PC-3 (cell line): Measurements from ENCODE around the gene P2RX6. TPM values are rescaled to one million over a fixed set of nuclear protein-coding genes. Genes with fewer than 3 reads are reported as not detected.
A peak's percentile ranks its signal among the peaks of the same experiment; 100 is the strongest.
"Not testable (repeated sequence)": the region's sequence is repeated elsewhere in the genome, so short reads cannot be mapped to it uniquely, and the experiment has no call there.

ENCODE experiments used
- ATAC-seq: fragments of 200-7000 bp; cut with Tn5 transposase; 2 replicates; pipeline ENCODE4 v1.9.1; 2020; ENCODE audit warnings: mild to moderate bottlenecking, moderate library complexity
- BruUV-seq: library from RNA; stranded (reverse); fragments of 400-500 nt; replicated peaks from 2 replicates; lab custom pipeline; 2021; lab: Mats Ljungman, UMichigan
- CTCF ChIA-PET: fragments of 300-600 bp; sonication (Branson Sonifier 250); formaldehyde crosslinking; loops from one replicate; lab custom pipeline; 2022; ENCODE audit warnings: antibody characterized with exemption; lab: Charles Lee
- POLR2A ChIA-PET: fragments of 300-600 bp; sonication (Branson Sonifier 250); formaldehyde crosslinking; loops from one replicate; lab custom pipeline; 2022; ENCODE audit warnings: antibody characterized with exemption; ENCODE audit not compliant: unreplicated experiment; lab: Charles Lee
- DNase-seq: peaks from one replicate; pipeline ENCODE4 v3.0.0-alpha.2; 2015
- H2AFZ ChIP-seq: fragments of 300-600 bp; sonication (generic); 2 replicates; pipeline ENCODE4 v1.6.0; 2016; ENCODE audit warnings: antibody characterized with exemption, low read length
- H3F3A ChIP-seq: fragments of 300-600 bp; sonication (generic); one replicate; pipeline ENCODE4 v1.6.0; 2017; ENCODE audit warnings: antibody characterized with exemption, low read length, control low read depth, mild to moderate bottlenecking; ENCODE audit not compliant: unreplicated experiment
- H3K27ac ChIP-seq: fragments of 300-600 bp; sonication (generic); 2 replicates; pipeline ENCODE4 v1.5.1; 2016; ENCODE audit warnings: mild to moderate bottlenecking, low read length
- H3K27me3 ChIP-seq: fragments of 300-600 bp; sonication (generic); 2 replicates; pipeline ENCODE4 v1.6.1; 2016; ENCODE audit warnings: low read length, mixed read lengths
- H3K36me3 ChIP-seq: fragments of 300-600 bp; sonication (generic); 2 replicates; pipeline ENCODE4 v1.6.1; 2016; ENCODE audit warnings: low read depth, mixed run types, low read length, mixed read lengths
- H3K4me1 ChIP-seq: fragments of 300-600 bp; sonication (generic); 2 replicates; pipeline ENCODE4 v1.5.1; 2016; ENCODE audit warnings: low read length; ENCODE audit not compliant: insufficient read depth
- H3K4me2 ChIP-seq: fragments of 300-600 bp; sonication (generic); 2 replicates; pipeline ENCODE4 v1.6.0; 2016; ENCODE audit warnings: low read length
- H3K4me3 ChIP-seq: fragments of 300-600 bp; sonication (generic); 2 replicates; pipeline ENCODE4 v1.5.1; 2016; ENCODE audit warnings: mild to moderate bottlenecking, low read length, mixed read lengths
- H3K79me2 ChIP-seq: fragments of 300-600 bp; sonication (generic); 2 replicates; pipeline ENCODE4 v1.6.1; 2017; ENCODE audit warnings: low read length, mixed read lengths
- H3K9ac ChIP-seq: fragments of 300-600 bp; sonication (generic); 2 replicates; pipeline ENCODE4 v1.6.0; 2016; ENCODE audit warnings: mild to moderate bottlenecking, low read length
- H3K9me2 ChIP-seq: fragments of 300-600 bp; sonication (generic); replicated peaks from 2 replicates; pipeline ENCODE4 v1.6.1; 2016; ENCODE audit warnings: mixed run types, low read length, mixed read lengths
- H3K9me3 ChIP-seq: fragments of 300-600 bp; sonication (generic); 2 replicates; pipeline ENCODE4 v1.6.1; 2016; ENCODE audit warnings: low read length, mixed read lengths
- H4K20me1 ChIP-seq: fragments of 300-600 bp; sonication (generic); 2 replicates; pipeline ENCODE4 v1.6.1; 2016; ENCODE audit warnings: low read length, mixed read lengths
- EZH2 ChIP-seq: fragments of 300-600 bp; sonication (generic); IDR thresholded peaks from one replicate; pipeline ENCODE4 v1.6.1; 2017; ENCODE audit warnings: antibody characterized with exemption, mild to moderate bottlenecking, low read length; ENCODE audit not compliant: unreplicated experiment
- EZH2phosphoT487 ChIP-seq: fragments of 300-600 bp; sonication (generic); IDR thresholded peaks from 2 replicates; pipeline ENCODE4 v1.6.1; 2018; ENCODE audit warnings: mild to moderate bottlenecking, antibody characterized with exemption, low read length, borderline replicate concordance
- intact Hi-C: fragments of 100-400 bp; cut with micrococcal nuclease; formaldehyde crosslinking; loops from 2 replicates; pipeline ENCODE4 v1.9.0; 2023
- total RNA-seq: library from RNA; depleted of rRNA; stranded (reverse); fragments of >200 nt; gene quantifications from 2 replicates; pipeline ENCODE4 v1.2.3, GENCODE V29; 2014
- TF ChIP-seq, protein P1 (sequence below): fragments of 300-600 bp; sonication (generic); conservative IDR thresholded peaks from 2 replicates; pipeline ENCODE4 v1.5.1; 2017; ENCODE audit warnings: antibody characterized with exemption, low read depth, mild to moderate bottlenecking, low read length

P2RX6 gene
- total RNA-seq, 1 experiment from 2014 or later, result 1.1 TPM

DNA sequence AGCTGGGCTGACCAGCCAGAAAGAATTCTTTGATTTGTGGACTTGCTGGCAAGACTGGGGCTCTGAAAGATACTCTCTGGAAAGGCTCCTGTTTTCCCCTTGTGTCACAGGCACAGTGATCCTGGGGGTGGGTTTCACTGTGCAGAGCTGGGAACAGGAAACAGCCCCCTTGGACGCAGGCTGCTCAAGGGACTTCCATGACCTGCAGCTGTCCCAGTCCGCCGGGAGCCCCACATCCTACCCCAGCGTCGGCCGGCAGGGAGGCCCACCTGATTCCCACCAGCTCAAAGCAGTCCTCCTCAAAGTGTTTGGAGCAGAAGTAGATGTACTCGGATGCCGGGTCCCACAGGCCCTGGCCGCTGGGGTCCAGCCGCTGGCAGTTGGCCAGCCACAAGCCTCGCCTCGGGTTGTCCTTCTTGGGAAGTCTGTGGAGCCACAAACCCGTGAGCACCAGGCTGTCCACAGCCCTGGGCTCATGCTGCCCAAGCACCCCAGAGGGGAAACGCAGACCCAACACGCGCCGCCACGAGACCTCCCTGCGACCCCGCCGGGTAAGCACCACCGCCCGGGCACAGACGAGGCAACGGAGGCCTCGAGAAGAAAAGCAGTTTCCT, 13.9 kb upstream of the P2RX6 start:
- Histone ChIP-seq H2AFZ (peak overlapping the region; percentile 70), H3K27me3 (no peaks in the 10 kb centered on the region), H3K9me2 (no peaks in the 10 kb centered on the region), H3K4me3 (peak overlapping the region; percentile 92), H3K4me2 (peak overlapping the region; percentile 100), H3K79me2 (peaks cover 36% of the 10 kb centered on the region), H3K27ac (peak overlapping the region; percentile 91), H3K36me3 (peaks cover 6% of the 10 kb centered on the region; the same call in 1 of the 2 replicates), H3K9ac (peak overlapping the region; percentile 96), H3K4me1 (peaks cover 24% of the 10 kb centered on the region), H3F3A (no peaks in the 10 kb centered on the region), H3K9me3 (no peaks in the 10 kb centered on the region), H4K20me1 (no peaks in the 10 kb centered on the region)
- TSS peak; percentile 69 for BruUV-seq
- ChIA-PET CTCF (no interaction called here), POLR2A (no interaction called here)
- DNase-seq, result no peak
- TF ChIP-seq EZH2phosphoT487, result no peak
- TF ChIP-seq EZH2, result no peak
- TF ChIP-seq, protein P1, sequence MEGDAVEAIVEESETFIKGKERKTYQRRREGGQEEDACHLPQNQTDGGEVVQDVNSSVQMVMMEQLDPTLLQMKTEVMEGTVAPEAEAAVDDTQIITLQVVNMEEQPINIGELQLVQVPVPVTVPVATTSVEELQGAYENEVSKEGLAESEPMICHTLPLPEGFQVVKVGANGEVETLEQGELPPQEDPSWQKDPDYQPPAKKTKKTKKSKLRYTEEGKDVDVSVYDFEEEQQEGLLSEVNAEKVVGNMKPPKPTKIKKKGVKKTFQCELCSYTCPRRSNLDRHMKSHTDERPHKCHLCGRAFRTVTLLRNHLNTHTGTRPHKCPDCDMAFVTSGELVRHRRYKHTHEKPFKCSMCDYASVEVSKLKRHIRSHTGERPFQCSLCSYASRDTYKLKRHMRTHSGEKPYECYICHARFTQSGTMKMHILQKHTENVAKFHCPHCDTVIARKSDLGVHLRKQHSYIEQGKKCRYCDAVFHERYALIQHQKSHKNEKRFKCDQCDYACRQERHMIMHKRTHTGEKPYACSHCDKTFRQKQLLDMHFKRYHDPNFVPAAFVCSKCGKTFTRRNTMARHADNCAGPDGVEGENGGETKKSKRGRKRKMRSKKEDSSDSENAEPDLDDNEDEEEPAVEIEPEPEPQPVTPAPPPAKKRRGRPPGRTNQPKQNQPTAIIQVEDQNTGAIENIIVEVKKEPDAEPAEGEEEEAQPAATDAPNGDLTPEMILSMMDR, result no peak
- intact Hi-C loops, result no loop called here
- ATAC-seq, result peak; percentile 1; the same call in 1 of the 2 replicates

DNA sequence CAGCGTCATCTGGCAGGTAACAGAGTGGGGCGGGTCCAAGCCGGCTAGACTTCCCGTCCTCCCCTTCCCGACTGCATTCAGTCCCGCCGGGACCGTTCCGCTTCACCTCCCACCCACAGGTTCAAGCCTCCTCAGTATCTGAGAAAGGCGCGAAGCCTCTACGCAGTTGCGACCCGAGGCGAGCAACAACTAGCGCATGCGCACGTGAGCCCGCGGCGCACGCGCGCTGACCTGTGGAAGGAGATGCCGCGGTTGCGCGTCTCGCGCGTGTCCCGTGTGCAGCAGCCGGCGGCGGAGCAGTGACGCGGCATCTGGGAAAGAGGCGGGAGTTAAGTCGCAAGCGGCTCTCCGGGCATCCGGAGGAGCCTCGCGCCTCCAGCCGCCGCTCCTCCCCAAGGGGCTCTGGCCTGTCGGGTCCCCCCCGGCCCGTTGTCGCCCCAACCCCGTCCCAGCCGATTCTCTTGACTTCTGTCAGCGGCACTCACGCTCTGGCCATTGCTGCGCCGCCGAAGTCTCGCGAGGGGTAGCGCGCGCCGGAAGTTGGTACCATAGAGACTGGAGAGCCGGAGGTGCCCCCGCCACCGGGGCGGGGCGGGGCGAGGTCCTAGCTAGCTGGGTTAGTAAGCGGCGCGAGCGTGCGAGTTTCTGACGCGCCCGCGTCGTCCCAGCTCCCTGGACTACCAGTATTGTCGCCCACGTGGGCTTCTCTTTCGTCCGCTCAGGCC, 13.2 kb upstream of the P2RX6 start, which contains the start of gene THAP7:
TSS of gene THAP7 (minus strand) at position 518 of the 725 bp plus-strand sequence. CDS start at position 311, 207 bp downstream.
- no peaks in the 10 kb centered on the region for H3K27me3 ChIP-seq
- peak within 1 kb of the TSS; percentile 96 for H3K9ac ChIP-seq
- no TSS peak for BruUV-seq
- H2AFZ ChIP-seq, result peak within 1 kb of the TSS; percentile 70
- DNase-seq (peak; percentile 91), ATAC-seq (peak; percentile 86)
- no peaks in the 10 kb centered on the region for H3K9me3 ChIP-seq
- no peaks in the 10 kb centered on the region for H4K20me1 ChIP-seq
- ChIA-PET POLR2A (interaction anchor here (0.6 kb wide), 1 partner anchor 10 kb away, joined by 3 read pairs; no protein-coding TSS in a partner anchor), CTCF (no interaction called here)
- peak within 1 kb of the TSS; percentile 91 for H3K27ac ChIP-seq
- peaks cover 24% of the 10 kb centered on the region for H3K4me1 ChIP-seq
- H3F3A ChIP-seq, result no peaks in the 10 kb centered on the region
- H3K79me2 ChIP-seq, result peaks cover 36% of the 10 kb centered on the region
- TF ChIP-seq EZH2phosphoT487 (no peak), EZH2 (no peak)
- intact Hi-C loops, result no loop called here
- H3K4me3 ChIP-seq, result peak within 1 kb of the TSS; percentile 92
- peaks cover 6% of the 10 kb centered on the region; the same call in 1 of the 2 replicates for H3K36me3 ChIP-seq
- no peaks in the 10 kb centered on the region for H3K9me2 ChIP-seq
- peak within 1 kb of the TSS; percentile 100 for H3K4me2 ChIP-seq

DNA sequence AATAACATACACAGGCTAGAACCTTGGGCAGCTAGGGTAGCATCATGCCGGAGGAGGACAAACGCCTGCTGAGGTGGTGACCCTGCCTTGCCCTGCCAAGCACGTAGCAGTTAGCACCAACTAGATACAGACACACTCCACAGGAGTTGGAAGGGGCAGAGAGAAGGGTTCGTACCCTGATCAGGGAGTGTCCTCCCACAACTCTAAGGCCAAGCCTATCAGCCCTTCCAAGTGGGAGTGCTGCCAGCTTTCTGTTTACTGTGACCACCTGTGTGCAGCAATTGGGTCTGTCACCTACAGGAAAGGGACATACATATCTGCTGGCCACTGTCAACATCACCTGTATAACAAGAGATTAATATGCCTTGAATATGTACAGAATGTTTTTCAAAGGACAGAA, 11.2 kb upstream of the P2RX6 start:
- CTCF ChIA-PET, result no interaction called here
- TF ChIP-seq EZH2, result no peak
- no peak for TF ChIP-seq EZH2phosphoT487
- TF ChIP-seq, protein P1, result no peak
- Histone ChIP-seq H3K4me2 (peak overlapping the region; percentile 100), H3K4me1 (peaks cover 24% of the 10 kb centered on the region), H3K9me3 (no peaks in the 10 kb centered on the region), H3K27ac (no peak overlapping the region), H2AFZ (no peak overlapping the region), H3K4me3 (peak overlapping the region; percentile 92; the same call in 1 of the 2 replicates), H3F3A (no peaks in the 10 kb centered on the region), H3K79me2 (peaks cover 36% of the 10 kb centered on the region), H3K27me3 (no peaks in the 10 kb centered on the region), H4K20me1 (no peaks in the 10 kb centered on the region), H3K36me3 (peaks cover 6% of the 10 kb centered on the region; the same call in 1 of the 2 replicates), H3K9me2 (no peaks in the 10 kb centered on the region), H3K9ac (no peak overlapping the region)
- intact Hi-C loops, result no loop called here
- ATAC-seq, result no peak
- DNase-seq, result no peak
- POLR2A ChIA-PET, result interaction anchor here (0.6 kb wide), 1 partner anchor 8 kb away, joined by 3 read pairs; no protein-coding TSS in a partner anchor
- no TSS peak for BruUV-seq

DNA sequence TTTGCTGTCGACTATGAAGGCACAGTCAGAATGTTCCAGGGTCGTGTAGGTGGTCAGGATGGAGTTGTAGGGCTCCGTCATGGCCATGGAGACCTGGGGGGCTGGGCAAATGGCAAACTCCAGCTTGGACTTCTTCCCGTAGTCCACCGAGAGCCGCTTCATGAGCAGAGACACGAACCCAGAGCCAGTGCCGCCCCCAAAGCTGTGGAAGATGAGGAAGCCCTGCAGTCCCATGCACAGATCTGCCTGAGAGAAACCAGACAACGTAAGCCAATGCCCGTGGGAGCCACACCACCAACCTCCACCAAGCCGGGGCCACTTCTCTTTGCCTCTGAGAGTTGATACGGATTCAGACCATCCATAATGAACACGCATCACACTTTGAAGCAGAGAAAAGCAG, 5.8 kb upstream of the P2RX6 start:
- H3K36me3 ChIP-seq, H3K27ac ChIP-seq, H3K79me2 ChIP-seq, POLR2A ChIA-PET, H3K4me2 ChIP-seq, H3K4me3 ChIP-seq, H3K27me3 ChIP-seq, intact Hi-C loops, H3K9ac ChIP-seq, H3F3A ChIP-seq, H2AFZ ChIP-seq, H3K9me3 ChIP-seq, ATAC-seq, H3K9me2 ChIP-seq, H4K20me1 ChIP-seq, DNase-seq, BruUV-seq, H3K4me1 ChIP-seq: not testable (repeated sequence)
- CTCF ChIA-PET, result interaction anchor here (0.5 kb wide), 1 partner anchor 94 kb away, joined by 5 read pairs; no protein-coding TSS in a partner anchor
